HAP-1 (cell line): ENCODE measurements around the gene KDM3B.

Source experiments
- DNase-seq, 2 experiments: peaks; one replicate each; pipeline ENCODE4 v3.0.0-alpha.2; 2016 to 2020; ENCODE audit warnings: low spot score in 2 of 2
- H3K27me3 ChIP-seq: fragments of 250-450 bp; sonication (Bioruptor Pico); 2 replicates; pipeline ENCODE4 v1.5.1; 2020; ENCODE audit warnings: low read depth, mild to moderate bottlenecking, moderate library complexity
- H3K36me3 ChIP-seq: fragments of 250-450 bp; sonication (Bioruptor Pico); replicated peaks from 2 replicates; pipeline ENCODE4 v1.5.1; 2020; ENCODE audit warnings: mild to moderate bottlenecking
- H3K4me1 ChIP-seq: fragments of 250-450 bp; sonication (Bioruptor Pico); 2 replicates; pipeline ENCODE4 v1.5.1; 2020; ENCODE audit warnings: mild to moderate bottlenecking
- H3K4me3 ChIP-seq: fragments of 250-450 bp; sonication (Bioruptor Pico); 2 replicates; pipeline ENCODE4 v1.5.1; 2020; ENCODE audit warnings: mild to moderate bottlenecking, moderate library complexity
- H3K9me3 ChIP-seq: fragments of 250-450 bp; sonication (Bioruptor Pico); 2 replicates; pipeline ENCODE4 v1.5.1; 2020; ENCODE audit warnings: mild to moderate bottlenecking, moderate library complexity
- in situ Hi-C: fragments of 300-500 bp; cut with MboI; formaldehyde crosslinking; loops from 3 replicates; pipeline ENCODE4 v1.14.3; 2020; ENCODE audit warnings: low sequenced_read_pairs, inconsistent platforms, mixed read lengths

Gene KDM3B

GRCh38 chr5:138440159-138441073, 87.9 kb downstream of the KDM3B start:
- no peaks in the 10 kb centered on the region for H3K9me3 ChIP-seq
- peak overlapping the region; percentile 51 for H3K4me3 ChIP-seq
- peaks cover 16% of the 10 kb centered on the region for H3K36me3 ChIP-seq
- H3K27me3 ChIP-seq = no peaks in the 10 kb centered on the region
- in situ Hi-C loops = no loop called here
- DNase-seq = no peak
- H3K4me1 ChIP-seq = peaks cover 6% of the 10 kb centered on the region

- no peaks in the 10 kb centered on the region for H3K27me3 ChIP-seq
- no peaks in the 10 kb centered on the region for H3K9me3 ChIP-seq
- in situ Hi-C loops = no loop called here
- no peak for DNase-seq
- peaks cover 6% of the 10 kb centered on the region for H3K4me1 ChIP-seq
- H3K36me3 ChIP-seq = peaks cover 8% of the 10 kb centered on the region
- H3K4me3 ChIP-seq = no peak overlapping the region
Observed at GRCh38 chr5:138441221-138441620, 88.7 kb downstream of the KDM3B start.

- H3K4me1 ChIP-seq = peaks cover 6% of the 10 kb centered on the region
- no peak overlapping the region for H3K4me3 ChIP-seq
- no peaks in the 10 kb centered on the region for H3K9me3 ChIP-seq
- no peaks in the 10 kb centered on the region for H3K27me3 ChIP-seq
- 0 out of 2 replicates have a peak, but pooled peaks cover 3% of the 10 kb centered on the region for H3K36me3 ChIP-seq
- no peak for DNase-seq
- in situ Hi-C loops = no loop called here
Observed at GRCh38 chr5:138444078-138444773, 91.7 kb downstream of the KDM3B start.

- Histone ChIP-seq H3K4me3 (no peak overlapping the region), H3K9me3 (no peaks in the 10 kb centered on the region), H3K4me1 (peaks cover 7% of the 10 kb centered on the region), H3K36me3 (0 out of 2 replicates have a peak, but pooled peaks cover 3% of the 10 kb centered on the region), H3K27me3 (no peaks in the 10 kb centered on the region)
- DNase-seq = no peak
- in situ Hi-C loops = no loop called here
Observed at GRCh38 chr5:138444774-138445546, 92.5 kb downstream of the KDM3B start.

GRCh38 chr5:138445547-138446271, 93.2 kb downstream of the KDM3B start:
- H3K27me3 ChIP-seq = no peaks in the 10 kb centered on the region
- 0 out of 2 replicates have a peak, but pooled peaks cover 3% of the 10 kb centered on the region for H3K36me3 ChIP-seq
- H3K4me3 ChIP-seq = no peak overlapping the region
- in situ Hi-C loops = no loop called here
- peaks cover 8% of the 10 kb centered on the region for H3K4me1 ChIP-seq
- no peak for DNase-seq
- H3K9me3 ChIP-seq = no peaks in the 10 kb centered on the region

- H3K36me3 ChIP-seq = no peaks in the 10 kb centered on the region
- in situ Hi-C loops = no loop called here
- no peaks in the 10 kb centered on the region for H3K9me3 ChIP-seq
- no peak overlapping the region for H3K4me3 ChIP-seq
- no peak for DNase-seq
- H3K4me1 ChIP-seq = peaks cover 8% of the 10 kb centered on the region
- no peaks in the 10 kb centered on the region for H3K27me3 ChIP-seq
Observed at GRCh38 chr5:138448070-138448469, 95.6 kb downstream of the KDM3B start.

- peak in 1 of 2 experiments; percentile 40 for DNase-seq
- Histone ChIP-seq H3K27me3 (no peaks in the 10 kb centered on the region), H3K4me1 (peaks cover 8% of the 10 kb centered on the region), H3K9me3 (no peaks in the 10 kb centered on the region), H3K36me3 (no peaks in the 10 kb centered on the region), H3K4me3 (no peak overlapping the region)
- in situ Hi-C loops = no loop called here
Observed at GRCh38 chr5:138448481-138449398, 96.3 kb downstream of the KDM3B start.

- peak; percentile 81 to 95 for DNase-seq
- no peak overlapping the region for H3K4me3 ChIP-seq
Observed at GRCh38 chr5:138449501-138450239, 97.2 kb downstream of the KDM3B start.

GRCh38 chr5:138450971-138451370, 98.5 kb downstream of the KDM3B start:
- H3K4me1 ChIP-seq = peaks cover 8% of the 10 kb centered on the region
- no peak overlapping the region for H3K4me3 ChIP-seq
- no peaks in the 10 kb centered on the region for H3K36me3 ChIP-seq
- in situ Hi-C loops = loop anchor here (5.0 kb wide), 1 partner anchor 51 kb away; no protein-coding TSS in a partner anchor
- no peaks in the 10 kb centered on the region for H3K27me3 ChIP-seq
- H3K9me3 ChIP-seq = no peaks in the 10 kb centered on the region
- DNase-seq = no peak

More at GRCh38 chr5:138449501-138450239, 97.2 kb downstream of the KDM3B start:
- Histone ChIP-seq H3K36me3 (no peaks in the 10 kb centered on the region), H3K9me3 (no peaks in the 10 kb centered on the region), H3K4me1 (peaks cover 8% of the 10 kb centered on the region), H3K27me3 (no peaks in the 10 kb centered on the region)
- in situ Hi-C loops = loop anchor here (5.0 kb wide), 1 partner anchor 53 kb away; no protein-coding TSS in a partner anchor

- no peak for DNase-seq
- Histone ChIP-seq H3K9me3 (no peaks in the 10 kb centered on the region), H3K36me3 (no peaks in the 10 kb centered on the region), H3K27me3 (no peaks in the 10 kb centered on the region), H3K4me3 (no peak overlapping the region), H3K4me1 (peaks cover 8% of the 10 kb centered on the region)
- in situ Hi-C loops = loop anchor here (5.0 kb wide), 1 partner anchor 50 kb away; no protein-coding TSS in a partner anchor
Observed at GRCh38 chr5:138452720-138453119, 100.2 kb downstream of the KDM3B start.

GRCh38 chr5:138453590-138453989, 101.1 kb downstream of the KDM3B start:
- Histone ChIP-seq H3K4me1 (peaks cover 8% of the 10 kb centered on the region), H3K4me3 (no peak overlapping the region), H3K27me3 (no peaks in the 10 kb centered on the region), H3K9me3 (no peaks in the 10 kb centered on the region), H3K36me3 (no peaks in the 10 kb centered on the region)
- in situ Hi-C loops = loop anchor here (5.0 kb wide), 1 partner anchor 49 kb away; no protein-coding TSS in a partner anchor
- no peak for DNase-seq
